Stimulated activated CD4-positive, alpha-beta T cell treated with anti-CD3 and anti-CD28 coated beads, TNF-alpha, amount 100 ng/mL, for 1 hour (primary cell): Measurements from ENCODE around the gene FEZ2.

Source experiments
- DNase-seq, 3 donors: peaks; one replicate each; pipeline ENCODE4 v3.0.0-alpha.2; 2020; ENCODE audit warnings: low read depth in 3 of 3, low spot score in 1 of 3

The FEZ2 gene

GRCh38 chr2:36587556-36587955, 10.4 kb downstream of the FEZ2 start:
- no peak for DNase-seq

- no peak for DNase-seq
Observed at GRCh38 chr2:36587101-36587500, 10.9 kb downstream of the FEZ2 start.

- DNase-seq = no peak
Observed at GRCh38 chr2:36586672-36587071, 11.3 kb downstream of the FEZ2 start.

- no peak for DNase-seq
Observed at GRCh38 chr2:36584148-36584794, 13.7 kb downstream of the FEZ2 start.

GRCh38 chr2:36582951-36583350, 15.0 kb downstream of the FEZ2 start:
- DNase-seq = no peak

GRCh38 chr2:36582538-36582937, 15.4 kb downstream of the FEZ2 start:
- DNase-seq = no peak

GRCh38 chr2:36579297-36579664, 18.7 kb downstream of the FEZ2 start:
- DNase-seq = no peak

GRCh38 chr2:36578343-36579296, 19.3 kb downstream of the FEZ2 start:
- DNase-seq = no peak

GRCh38 chr2:36577884-36578283, 20.1 kb downstream of the FEZ2 start:
- DNase-seq = no peak

GRCh38 chr2:36574560-36574959, 23.4 kb downstream of the FEZ2 start:
- no peak for DNase-seq

- no peak for DNase-seq
Observed at GRCh38 chr2:36573165-36573564, 24.8 kb downstream of the FEZ2 start.

- no peak for DNase-seq
Observed at GRCh38 chr2:36572719-36573059, 25.3 kb downstream of the FEZ2 start.

- DNase-seq = no peak
Observed at GRCh38 chr2:36572054-36572718, 25.8 kb downstream of the FEZ2 start.

- DNase-seq = no peak
Observed at GRCh38 chr2:36570416-36570815, 27.6 kb downstream of the FEZ2 start.

- no peak for DNase-seq
Observed at GRCh38 chr2:36569267-36569856, 28.6 kb downstream of the FEZ2 start.

- DNase-seq = no peak
Observed at GRCh38 chr2:36568516-36569246, 29.3 kb downstream of the FEZ2 start.

- DNase-seq = no peak
Observed at GRCh38 chr2:36567711-36568408, 30.1 kb downstream of the FEZ2 start.

- no peak for DNase-seq
Observed at GRCh38 chr2:36566887-36567286, 31.1 kb downstream of the FEZ2 start.

GRCh38 chr2:36565712-36566111, 32.3 kb downstream of the FEZ2 start:
- DNase-seq = no peak

GRCh38 chr2:36564377-36564930, 33.5 kb downstream of the FEZ2 start:
- DNase-seq = no peak
